ENCODE measurements around the gene RBFOX1. TPM values are rescaled to one million over a fixed set of nuclear protein-coding genes. Genes with fewer than 3 reads are reported as not detected.

RBFOX1 gene
- total RNA-seq, 4 donors from 2014 or later = 0.16 TPM; not detected in 3

DNA sequence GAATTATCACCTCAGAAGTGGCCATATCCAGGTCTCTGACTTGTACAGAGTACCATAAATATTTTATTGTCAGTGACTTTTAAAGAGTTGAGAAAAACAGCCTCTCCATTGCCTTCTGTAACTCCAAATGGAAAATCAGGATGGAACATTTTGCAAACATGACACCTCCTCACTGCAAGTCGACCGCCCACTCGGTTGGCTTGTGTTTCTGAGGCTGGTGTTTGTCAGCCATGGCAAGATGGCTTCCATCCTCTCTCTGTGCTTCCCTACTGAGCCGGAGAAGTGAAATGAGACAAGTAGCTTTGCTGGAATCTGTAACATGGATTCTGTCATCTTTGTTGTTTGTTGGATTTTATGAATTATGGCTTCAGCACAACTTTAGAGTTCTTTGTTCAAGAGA is 172.8 kb downstream of the RBFOX1 start:
- TF ChIP-seq CTCF (IDR thresholded peaks at IDR 0.05; ENCODE audit: low read depth) = no peak

DNA sequence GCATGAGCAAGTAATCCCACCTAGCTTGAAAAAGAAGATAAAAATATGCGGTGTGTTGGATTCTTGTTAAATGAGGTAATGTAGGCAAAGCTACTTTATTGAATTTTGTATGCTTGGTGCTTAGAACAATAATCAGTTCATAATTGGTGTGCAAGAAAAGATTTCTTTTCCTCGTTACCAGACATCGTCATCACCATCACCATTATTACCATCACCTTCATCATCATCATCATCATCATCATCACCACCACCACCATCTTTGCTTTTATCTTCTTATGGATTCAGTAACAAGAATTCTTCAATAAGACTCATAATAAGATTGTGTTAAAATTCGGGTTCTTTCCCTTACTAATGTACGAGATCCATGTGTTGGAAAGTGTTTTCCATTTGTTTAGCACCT is 173.7 kb downstream of the RBFOX1 start:
- TF ChIP-seq CTCF (IDR thresholded peaks at IDR 0.05; ENCODE audit: low read depth) = no peak

DNA sequence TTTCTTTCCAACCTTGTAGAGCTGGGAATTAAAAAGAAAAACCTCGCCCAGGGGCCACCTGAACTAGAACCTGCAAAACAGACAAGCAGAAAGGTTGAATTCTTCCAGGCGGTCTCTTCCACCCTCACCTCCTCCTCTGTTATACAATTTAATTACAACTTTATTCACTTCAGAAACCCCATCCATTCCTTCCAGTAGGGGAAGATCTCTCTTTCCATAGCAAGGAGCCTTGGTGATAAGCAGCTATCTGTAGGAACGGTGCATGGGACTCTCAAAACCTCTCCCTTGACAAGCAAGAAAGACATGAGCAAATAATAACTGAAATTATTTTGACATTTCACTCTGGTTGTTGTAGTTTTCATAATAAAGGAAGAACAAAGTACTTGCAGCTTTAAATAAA is 176.0 kb downstream of the RBFOX1 start:
- no peak for TF ChIP-seq CTCF (IDR thresholded peaks at IDR 0.05; ENCODE audit: low read depth)

GRCh38 chr16:7509963-7510601 is 177.4 kb downstream of the RBFOX1 start:
- TF ChIP-seq CTCF (IDR thresholded peaks at IDR 0.05; ENCODE audit: low read depth) = no peak

GRCh38 chr16:7511549-7512260 is 179.1 kb downstream of the RBFOX1 start:
- TF ChIP-seq CTCF (IDR thresholded peaks at IDR 0.05; ENCODE audit: low read depth) = no peak

DNA sequence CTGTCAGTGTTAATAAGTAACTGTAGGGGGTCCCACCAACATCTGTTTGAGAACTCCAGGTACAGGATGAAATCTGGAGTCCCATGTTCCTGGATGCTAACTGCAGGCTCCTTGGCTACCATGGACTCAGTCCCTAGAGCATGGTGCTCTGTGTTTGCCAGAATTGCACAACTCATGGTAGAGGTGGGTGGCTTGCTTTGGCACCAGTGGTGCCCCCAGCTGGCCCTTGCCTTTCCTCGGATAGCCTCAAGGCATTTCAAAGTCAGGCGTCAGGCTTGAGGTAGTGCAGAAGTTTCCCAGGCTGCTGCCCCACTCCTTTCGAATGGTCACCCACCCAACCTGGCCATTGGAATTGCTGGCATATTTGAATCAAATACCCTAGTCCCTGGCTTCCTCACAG is 179.9 kb downstream of the RBFOX1 start:
- TF ChIP-seq CTCF (IDR thresholded peaks at IDR 0.05; ENCODE audit: low read depth) = no peak

GRCh38 chr16:7513429-7513828 is 180.8 kb downstream of the RBFOX1 start:
- no peak for TF ChIP-seq CTCF (IDR thresholded peaks at IDR 0.05; ENCODE audit: low read depth)

Measured in subcutaneous adipose tissue (tissue), 4 donors.